OCI-LY7 (cell line): ENCODE data around the gene CFAP52. TPM values are rescaled to one million over a fixed set of nuclear protein-coding genes. Genes with fewer than 3 reads are reported as not detected.

Experiments used
- BruUV-seq: library from RNA; stranded (reverse); fragments of 400-500 nt; replicated peaks from 2 replicates; lab custom pipeline; 2021; lab: Mats Ljungman, UMichigan
- CTCF ChIA-PET: fragments of 300-600 bp; sonication (Branson Sonifier 250); formaldehyde crosslinking; loops from one replicate; lab custom pipeline; 2022; ENCODE audit warnings: antibody characterized with exemption; ENCODE audit not compliant: unreplicated experiment; lab: Charles Lee
- POLR2A ChIA-PET: fragments of 300-600 bp; sonication (Branson Sonifier 250); formaldehyde crosslinking; loops from one replicate; lab custom pipeline; 2022; ENCODE audit warnings: antibody characterized with exemption; lab: Charles Lee
- DNase-seq: peaks from one replicate; pipeline ENCODE4 v3.0.0-alpha.2; 2015; ENCODE audit warnings: low spot score
- H2AFZ ChIP-seq: fragments of 200-600 bp; sonication (generic), shearing (Covaris generic); 2 replicates; pipeline ENCODE4 v1.6.1; 2014; ENCODE audit warnings: mild to moderate bottlenecking, antibody characterized with exemption, low read length, moderate library complexity
- H3K27ac ChIP-seq: fragments of 200-600 bp; sonication (generic); 2 replicates; pipeline ENCODE4 v1.5.1; 2014; ENCODE audit warnings: mixed run types, low read depth, mild to moderate bottlenecking, moderate library complexity, low read length, inconsistent platforms; ENCODE audit not compliant: poor library complexity, severe bottlenecking
- H3K36me3 ChIP-seq: fragments of 200-600 bp; sonication (generic); 2 replicates; pipeline ENCODE4 v1.6.1; 2014; ENCODE audit warnings: mild to moderate bottlenecking, antibody characterized with exemption, low read length, moderate library complexity, mixed read lengths; ENCODE audit not compliant: insufficient read depth
- H3K4me1 ChIP-seq: fragments of 200-600 bp; sonication (generic); 2 replicates; pipeline ENCODE4 v1.5.1; 2014; ENCODE audit warnings: mild to moderate bottlenecking, low read length; ENCODE audit not compliant: insufficient read depth, poor library complexity, severe bottlenecking
- H3K4me2 ChIP-seq: fragments of 200-600 bp; sonication (generic); 2 replicates; pipeline ENCODE4 v1.6.1; 2014; ENCODE audit warnings: mild to moderate bottlenecking, low read length
- H3K4me3 ChIP-seq: fragments of 200-600 bp; sonication (generic); 2 replicates; pipeline ENCODE4 v1.5.1; 2014; ENCODE audit warnings: mild to moderate bottlenecking, low read depth, low read length; ENCODE audit not compliant: poor library complexity, severe bottlenecking
- H3K79me2 ChIP-seq: fragments of 200-600 bp; sonication (generic); 2 replicates; pipeline ENCODE4 v1.6.1; 2016; ENCODE audit warnings: low read depth, mild to moderate bottlenecking, low read length, moderate library complexity, mixed read lengths; ENCODE audit not compliant: insufficient read depth
- H3K9me2 ChIP-seq: fragments of 200-600 bp; sonication (generic); 2 replicates; pipeline ENCODE4 v1.6.1; 2016; ENCODE audit warnings: mild to moderate bottlenecking, low read length, mixed read lengths; ENCODE audit not compliant: insufficient read depth
- H3K9me3 ChIP-seq: fragments of 200-600 bp; sonication (generic); 2 replicates; pipeline ENCODE4 v1.6.1; 2014; ENCODE audit warnings: mild to moderate bottlenecking, mixed run types, low read length, mixed read lengths
- H4K20me1 ChIP-seq: fragments of 200-600 bp; sonication (generic); 2 replicates; pipeline ENCODE4 v1.6.1; 2014; ENCODE audit warnings: mild to moderate bottlenecking, antibody characterized with exemption, low read length, moderate library complexity, mixed read lengths; ENCODE audit not compliant: insufficient read depth
- EZH2phosphoT487 ChIP-seq: fragments of 200-600 bp; sonication (generic); IDR thresholded peaks from 2 replicates; pipeline ENCODE4 v1.6.1; 2018; ENCODE audit warnings: low read depth, borderline replicate concordance, mild to moderate bottlenecking, mixed run types, antibody characterized with exemption, low read length, moderate library complexity, mixed read lengths
- intact Hi-C: fragments of 100-400 bp; cut with micrococcal nuclease; formaldehyde crosslinking; loops from one replicate; pipeline ENCODE4 v1.10.0; 2022; ENCODE audit not compliant: unreplicated experiment
- total RNA-seq, 2 experiments: library from RNA; depleted of rRNA in 1 of 2; stranded (reverse); fragments of >200 nt in 1 of 2; shearing (Covaris generic) in 1 of 2; gene quantifications; 2 replicates each; pipeline ENCODE4 v1.2.3, GENCODE V29; 2014 to 2022
- TF ChIP-seq, protein P1 (sequence below): fragments of 200-600 bp; sonication (generic); conservative IDR thresholded peaks from 2 replicates; pipeline ENCODE4 v1.5.1; 2014; ENCODE audit warnings: mild to moderate bottlenecking, antibody characterized with exemption, low read length, moderate library complexity, mixed read lengths

CFAP52 gene
- total RNA-seq, 2 experiments from 2014 or later, result not detected

DNA sequence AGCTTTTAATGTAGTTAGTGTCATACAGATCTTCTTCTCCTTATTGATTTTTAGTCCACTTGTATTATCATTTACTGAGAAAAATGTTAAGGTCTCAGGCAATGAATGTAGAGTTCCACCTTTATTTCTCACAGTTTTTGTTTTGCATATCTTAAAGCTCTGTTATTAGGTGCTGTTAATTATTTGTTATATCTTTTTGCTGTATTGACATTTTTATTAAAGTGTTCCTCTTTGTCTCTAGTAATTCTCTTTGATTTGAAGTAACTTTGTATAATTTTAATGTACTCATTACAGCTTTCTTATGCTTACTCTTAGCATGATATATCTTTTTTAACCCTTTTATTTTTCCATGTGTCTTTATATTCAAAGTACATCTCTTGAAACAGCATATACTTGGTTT, 46.5 kb downstream of the CFAP52 start:
- no peak for DNase-seq
- Histone ChIP-seq H3K36me3 (no peaks in the 10 kb centered on the region), H2AFZ (no peak overlapping the region), H3K9me2 (no peaks in the 10 kb centered on the region), H3K4me1 (no peaks in the 10 kb centered on the region), H4K20me1 (no peaks in the 10 kb centered on the region), H3K4me2 (no peak overlapping the region), H3K4me3 (no peak overlapping the region), H3K27ac (no peak overlapping the region), H3K9me3 (peaks cover 8% of the 10 kb centered on the region; the same call in 1 of the 2 replicates), H3K79me2 (no peaks in the 10 kb centered on the region)
- BruUV-seq, result no TSS peak
- ChIA-PET POLR2A (no interaction called here), CTCF (no interaction called here)
- no peak for TF ChIP-seq EZH2phosphoT487
- TF ChIP-seq, protein P1, sequence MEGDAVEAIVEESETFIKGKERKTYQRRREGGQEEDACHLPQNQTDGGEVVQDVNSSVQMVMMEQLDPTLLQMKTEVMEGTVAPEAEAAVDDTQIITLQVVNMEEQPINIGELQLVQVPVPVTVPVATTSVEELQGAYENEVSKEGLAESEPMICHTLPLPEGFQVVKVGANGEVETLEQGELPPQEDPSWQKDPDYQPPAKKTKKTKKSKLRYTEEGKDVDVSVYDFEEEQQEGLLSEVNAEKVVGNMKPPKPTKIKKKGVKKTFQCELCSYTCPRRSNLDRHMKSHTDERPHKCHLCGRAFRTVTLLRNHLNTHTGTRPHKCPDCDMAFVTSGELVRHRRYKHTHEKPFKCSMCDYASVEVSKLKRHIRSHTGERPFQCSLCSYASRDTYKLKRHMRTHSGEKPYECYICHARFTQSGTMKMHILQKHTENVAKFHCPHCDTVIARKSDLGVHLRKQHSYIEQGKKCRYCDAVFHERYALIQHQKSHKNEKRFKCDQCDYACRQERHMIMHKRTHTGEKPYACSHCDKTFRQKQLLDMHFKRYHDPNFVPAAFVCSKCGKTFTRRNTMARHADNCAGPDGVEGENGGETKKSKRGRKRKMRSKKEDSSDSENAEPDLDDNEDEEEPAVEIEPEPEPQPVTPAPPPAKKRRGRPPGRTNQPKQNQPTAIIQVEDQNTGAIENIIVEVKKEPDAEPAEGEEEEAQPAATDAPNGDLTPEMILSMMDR, result no peak
- intact Hi-C loops, result no loop called here

DNA sequence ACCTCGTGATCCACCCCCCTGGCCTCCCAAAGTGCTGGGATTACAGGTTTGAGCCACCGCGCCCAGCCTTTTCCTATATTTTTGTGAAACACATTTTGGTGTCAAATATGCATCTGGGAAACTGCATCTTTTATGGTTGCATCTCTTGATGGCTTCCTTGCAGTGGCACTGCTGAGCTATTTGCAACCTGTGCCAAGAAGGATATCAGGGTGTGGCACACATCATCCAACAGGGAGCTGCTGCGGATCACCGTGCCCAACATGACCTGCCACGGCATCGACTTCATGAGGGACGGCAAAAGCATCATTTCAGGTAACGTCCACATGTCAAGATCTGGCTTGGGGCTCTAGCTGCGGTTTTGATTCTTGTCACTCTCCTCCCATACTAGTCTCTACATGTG, 52.1 kb downstream of the CFAP52 start:
- no peak overlapping the region for H3K4me2 ChIP-seq
- no peak overlapping the region for H2AFZ ChIP-seq
- no peak for DNase-seq
- no peaks in the 10 kb centered on the region for H3K4me1 ChIP-seq
- no peak overlapping the region for H3K27ac ChIP-seq
- no peaks in the 10 kb centered on the region for H3K79me2 ChIP-seq
- no peaks in the 10 kb centered on the region for H3K9me2 ChIP-seq
- intact Hi-C loops, result no loop called here
- TF ChIP-seq EZH2phosphoT487, result no peak
- TF ChIP-seq, protein P1, result no peak
- no peak overlapping the region for H3K4me3 ChIP-seq
- POLR2A ChIA-PET, result no interaction called here
- no peaks in the 10 kb centered on the region for H3K9me3 ChIP-seq
- H3K36me3 ChIP-seq, result no peaks in the 10 kb centered on the region
- CTCF ChIA-PET, result no interaction called here
- H4K20me1 ChIP-seq, result no peaks in the 10 kb centered on the region
- no TSS peak for BruUV-seq

DNA sequence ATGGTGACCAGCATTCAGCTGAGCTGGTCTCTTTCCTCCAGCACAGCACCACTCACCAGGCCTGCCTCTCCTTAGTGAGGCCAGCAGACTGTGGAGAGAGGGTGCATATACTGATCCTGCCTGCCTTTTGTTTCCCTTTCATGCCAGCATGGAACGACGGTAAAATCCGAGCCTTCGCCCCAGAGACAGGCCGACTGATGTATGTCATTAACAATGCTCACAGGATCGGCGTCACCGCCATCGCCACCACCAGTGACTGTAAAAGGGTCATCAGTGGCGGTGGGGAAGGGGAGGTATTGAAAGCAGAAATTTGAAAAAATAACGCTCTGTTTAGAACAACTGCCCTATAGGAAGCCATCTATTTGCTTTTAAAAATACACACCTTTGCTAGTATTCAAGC, 56.3 kb downstream of the CFAP52 start:
- Histone ChIP-seq H3K27ac (no peak overlapping the region), H2AFZ (no peak overlapping the region), H3K4me1 (no peaks in the 10 kb centered on the region), H4K20me1 (no peaks in the 10 kb centered on the region), H3K9me2 (no peaks in the 10 kb centered on the region), H3K79me2 (no peaks in the 10 kb centered on the region), H3K4me2 (no peak overlapping the region), H3K36me3 (no peaks in the 10 kb centered on the region), H3K4me3 (no peak overlapping the region), H3K9me3 (no peaks in the 10 kb centered on the region)
- intact Hi-C loops, result no loop called here
- no TSS peak for BruUV-seq
- ChIA-PET POLR2A (no interaction called here), CTCF (no interaction called here)
- DNase-seq, result no peak
- no peak for TF ChIP-seq EZH2phosphoT487
- TF ChIP-seq, protein P1, result no peak
